Measurements from ENCODE around the gene ABCA3. TPM values are rescaled to one million over a fixed set of nuclear protein-coding genes. Genes with fewer than 3 reads are reported as not detected.

Gene ABCA3
- total RNA-seq, 1 donor from 2014 or later = 7.4 TPM

GRCh38 chr16:2361129-2361528, 20.6 kb upstream of the ABCA3 start:
- no peak for ATAC-seq
- no peak for DNase-seq (ENCODE audit: missing footprints)
- intact Hi-C loops (cut with DNase I) = no loop called here

- ATAC-seq (no peak), DNase-seq (ENCODE audit: missing footprints) (no peak)
- intact Hi-C loops (cut with DNase I) = no loop called here
Measured at GRCh38 chr16:2359919-2360318, 19.4 kb upstream of the ABCA3 start.

- DNase-seq (ENCODE audit: missing footprints) = no peak
- intact Hi-C loops (cut with DNase I) = no loop called here
Measured at GRCh38 chr16:2358811-2359210, 18.3 kb upstream of the ABCA3 start.

GRCh38 chr16:2357331-2357730, 16.8 kb upstream of the ABCA3 start:
- intact Hi-C loops (cut with DNase I) = no loop called here
- ATAC-seq = no peak
- no peak for DNase-seq (ENCODE audit: missing footprints)

More at GRCh38 chr16:2358811-2359210, 18.3 kb upstream of the ABCA3 start:
- no peak for ATAC-seq

DNA sequence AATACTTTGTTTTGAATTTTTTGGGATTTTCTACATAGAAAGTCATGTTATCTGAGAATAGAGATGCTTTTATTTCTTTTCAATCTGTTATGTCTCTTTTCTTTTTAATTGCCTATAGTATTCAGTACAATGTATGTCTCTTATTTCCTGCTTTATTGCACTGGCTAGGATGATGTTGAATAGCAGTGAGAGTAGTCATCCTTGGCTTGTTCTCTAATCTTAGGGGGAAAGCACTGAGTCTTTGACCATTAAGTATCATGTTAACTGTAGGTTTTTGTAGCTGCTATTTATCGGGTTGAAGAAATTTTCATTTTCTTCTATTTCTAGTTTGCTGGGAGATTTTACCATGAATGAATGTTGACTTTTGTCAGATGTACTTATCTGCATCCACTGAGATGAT, 10.0 kb upstream of the ABCA3 start:
- intact Hi-C loops (cut with DNase I) = no loop called here
- DNase-seq (ENCODE audit: missing footprints) (no peak), ATAC-seq (no peak)

GRCh38 chr16:2343211-2343610, 2.7 kb upstream of the ABCA3 start:
- intact Hi-C loops (cut with DNase I) = no loop called here
- ATAC-seq (no peak), DNase-seq (ENCODE audit: missing footprints) (no peak)

- no peak for DNase-seq (ENCODE audit: missing footprints)
- no peak for ATAC-seq
- intact Hi-C loops (cut with DNase I) = loop anchor here (2.0 kb wide), 2 partner anchors 81 to 159 kb away; no protein-coding TSS in a partner anchor
Measured at GRCh38 chr16:2341456-2342447, 1.2 kb upstream of the ABCA3 start.

- intact Hi-C loops (cut with DNase I) = loop anchor here (2.0 to 10.0 kb wide), 3 partner anchors 83 to 1655 kb away; partner anchors contain the start of genes JMJD8 and STUB1
- peak; percentile 80 for DNase-seq (ENCODE audit: missing footprints)
- ATAC-seq = peak; percentile 17
Measured at GRCh38 chr16:2339521-2340484, 725 bp downstream of the ABCA3 start.

GRCh38 chr16:2337431-2338296, 2.9 kb downstream of the ABCA3 start:
- intact Hi-C loops (cut with DNase I) = loop anchor here (10.0 kb wide), 1 partner anchor 1653 kb away; the partner anchor contains the start of genes JMJD8 and STUB1
- no peak for ATAC-seq
- no peak for DNase-seq (ENCODE audit: missing footprints)

GRCh38 chr16:2335286-2335895, 5.1 kb downstream of the ABCA3 start:
- ATAC-seq (no peak), DNase-seq (ENCODE audit: missing footprints) (no peak)
- intact Hi-C loops (cut with DNase I) = loop anchor here (10.0 kb wide), 1 partner anchor 1651 kb away; the partner anchor contains the start of genes JMJD8 and STUB1

GRCh38 chr16:2333772-2334379, 6.7 kb downstream of the ABCA3 start:
- intact Hi-C loops (cut with DNase I) = loop anchor here (10.0 kb wide), 1 partner anchor 1649 kb away; the partner anchor contains the start of genes JMJD8 and STUB1
- ATAC-seq (no peak), DNase-seq (ENCODE audit: missing footprints) (no peak)

DNA sequence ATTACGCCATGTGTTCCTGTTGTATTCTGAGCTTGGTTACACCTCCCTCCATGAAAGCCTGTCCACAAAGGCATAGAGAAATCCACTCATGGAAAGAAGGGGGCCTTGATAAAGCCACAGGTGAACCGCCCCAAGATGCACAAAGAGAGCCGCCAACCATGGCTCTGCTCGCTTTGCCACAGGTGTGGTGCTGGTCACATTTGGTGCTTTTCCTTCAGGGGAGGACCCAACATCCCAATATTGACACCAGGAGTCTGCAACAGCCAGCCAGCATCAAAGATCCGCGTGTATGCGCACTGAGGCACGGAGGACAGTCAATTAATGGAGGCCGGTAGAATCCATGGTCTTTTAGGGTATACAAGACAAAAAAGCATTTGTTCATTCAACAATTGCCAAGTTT, 7.3 kb downstream of the ABCA3 start:
- DNase-seq (ENCODE audit: missing footprints) (no peak), ATAC-seq (no peak)
- intact Hi-C loops (cut with DNase I) = loop anchor here (10.0 kb wide), 1 partner anchor 1648 kb away; the partner anchor contains the start of genes JMJD8 and STUB1

GRCh38 chr16:2331931-2332267, 8.6 kb downstream of the ABCA3 start:
- DNase-seq (ENCODE audit: missing footprints) (no peak), ATAC-seq (no peak)
- intact Hi-C loops (cut with DNase I) = loop anchor here (10.0 kb wide), 1 partner anchor 1647 kb away; the partner anchor contains the start of genes JMJD8 and STUB1

- intact Hi-C loops (cut with DNase I) = loop anchor here (10.0 kb wide), 1 partner anchor 1647 kb away; the partner anchor contains the start of genes JMJD8 and STUB1
- DNase-seq (ENCODE audit: missing footprints) (no peak), ATAC-seq (no peak)
Measured at GRCh38 chr16:2331199-2331930, 9.2 kb downstream of the ABCA3 start.

- no peak for ATAC-seq
- intact Hi-C loops (cut with DNase I) = no loop called here
- DNase-seq (ENCODE audit: missing footprints) = no peak
Measured at GRCh38 chr16:2329532-2329931, 11.0 kb downstream of the ABCA3 start.

GRCh38 chr16:2328428-2328827, 12.1 kb downstream of the ABCA3 start:
- intact Hi-C loops (cut with DNase I) = no loop called here
- no peak for DNase-seq (ENCODE audit: missing footprints)
- ATAC-seq = no peak
